ENCODE data around the gene TMUB2. TPM values are rescaled to one million over a fixed set of nuclear protein-coding genes. Genes with fewer than 3 reads are reported as not detected.
A peak's percentile ranks its signal among the peaks of the same experiment; 100 is the strongest.

The TMUB2 gene
- polyA plus RNA-seq, 1 donor from 2014 or later: 59.9 TPM

DNA sequence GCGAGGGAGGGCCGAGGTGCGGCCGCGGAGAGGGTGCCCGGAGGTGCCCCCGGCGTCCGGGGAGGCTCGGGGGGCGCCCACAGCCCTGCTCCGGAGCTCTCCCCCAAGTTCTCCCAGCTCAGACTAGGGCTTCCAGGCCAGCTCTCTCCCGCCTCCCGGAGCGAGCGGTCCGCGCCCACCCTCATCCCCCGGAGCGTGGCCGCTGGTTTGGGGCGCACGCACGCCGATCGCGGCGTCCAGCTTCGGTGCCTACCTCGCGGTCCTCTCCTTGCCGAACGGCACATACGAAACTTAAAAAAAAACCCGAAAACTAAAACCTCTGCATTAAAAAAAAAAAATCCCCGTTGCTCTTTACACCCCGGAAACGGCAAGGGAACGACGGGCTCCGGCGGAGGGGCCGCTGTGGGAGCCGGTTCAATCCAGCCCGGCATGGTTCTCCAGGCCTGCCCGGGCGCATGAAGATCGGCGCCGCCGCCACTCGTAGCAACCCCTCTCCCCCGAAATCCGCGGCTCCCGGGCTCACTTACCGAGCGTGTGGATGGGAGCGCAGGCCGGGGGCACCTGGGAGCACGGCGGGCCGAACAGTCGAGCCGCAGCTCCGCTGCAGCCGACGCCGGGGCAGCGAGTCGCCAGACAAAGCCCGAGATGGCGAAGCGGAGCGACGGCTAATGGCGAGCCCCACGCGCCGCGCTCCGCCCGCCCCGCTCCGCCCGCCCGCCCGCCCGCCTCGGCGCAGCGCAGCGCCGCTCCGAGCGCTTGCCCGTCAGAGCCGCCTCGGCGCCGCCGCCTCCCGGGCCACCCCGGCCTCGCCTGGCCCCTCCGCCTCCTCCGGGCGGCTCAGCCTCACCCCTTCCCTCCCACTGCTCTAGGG is 33.7 kb downstream of the TMUB2 start:
- Histone ChIP-seq H3K79me2 (replicated peaks; ENCODE audit: insufficient read depth, low read length) (peaks cover 29% of the 10 kb centered on the region), H2AFZ (ENCODE audit: low read depth, low read length) (no peak overlapping the region), H3K9me2 (ENCODE audit: insufficient read depth, low read length) (no peaks in the 10 kb centered on the region), H3K27me3 (ENCODE audit: insufficient read depth, low read depth, low read length) (no peaks in the 10 kb centered on the region), H3K9ac (ENCODE audit: low read length) (peak overlapping the region; percentile 99), H3K36me3 (ENCODE audit: insufficient read depth, low read length) (peaks cover 6% of the 10 kb centered on the region), H3F3A (ENCODE audit: insufficient read depth, low read length, poor library complexity, severe bottlenecking) (no peaks in the 10 kb centered on the region), H3K4me3 (ENCODE audit: low read length) (peak overlapping the region; percentile 97), H3K9me3 (ENCODE audit: low read length) (no peaks in the 10 kb centered on the region), H3K27ac (ENCODE audit: low read length) (peak overlapping the region; percentile 96), H3K4me2 (ENCODE audit: low read length) (no peak overlapping the region), H4K20me1 (ENCODE audit: insufficient read depth) (peaks cover 21% of the 10 kb centered on the region)
- TF ChIP-seq, protein P1, sequence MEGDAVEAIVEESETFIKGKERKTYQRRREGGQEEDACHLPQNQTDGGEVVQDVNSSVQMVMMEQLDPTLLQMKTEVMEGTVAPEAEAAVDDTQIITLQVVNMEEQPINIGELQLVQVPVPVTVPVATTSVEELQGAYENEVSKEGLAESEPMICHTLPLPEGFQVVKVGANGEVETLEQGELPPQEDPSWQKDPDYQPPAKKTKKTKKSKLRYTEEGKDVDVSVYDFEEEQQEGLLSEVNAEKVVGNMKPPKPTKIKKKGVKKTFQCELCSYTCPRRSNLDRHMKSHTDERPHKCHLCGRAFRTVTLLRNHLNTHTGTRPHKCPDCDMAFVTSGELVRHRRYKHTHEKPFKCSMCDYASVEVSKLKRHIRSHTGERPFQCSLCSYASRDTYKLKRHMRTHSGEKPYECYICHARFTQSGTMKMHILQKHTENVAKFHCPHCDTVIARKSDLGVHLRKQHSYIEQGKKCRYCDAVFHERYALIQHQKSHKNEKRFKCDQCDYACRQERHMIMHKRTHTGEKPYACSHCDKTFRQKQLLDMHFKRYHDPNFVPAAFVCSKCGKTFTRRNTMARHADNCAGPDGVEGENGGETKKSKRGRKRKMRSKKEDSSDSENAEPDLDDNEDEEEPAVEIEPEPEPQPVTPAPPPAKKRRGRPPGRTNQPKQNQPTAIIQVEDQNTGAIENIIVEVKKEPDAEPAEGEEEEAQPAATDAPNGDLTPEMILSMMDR (IDR thresholded peaks at IDR 0.05; ENCODE audit: poor library complexity, severe bottlenecking): no peak
- TF ChIP-seq POLR2AphosphoS5 (IDR thresholded peaks at IDR 0.05) (no peak), RAD21 (conservative IDR thresholded peaks at IDR 0.05) (no peak), SMC3 (conservative IDR thresholded peaks at IDR 0.05; ENCODE audit: poor library complexity) (no peak), TAF1 (IDR thresholded peaks at IDR 0.05; ENCODE audit: low read depth) (peak; percentile 71), MXI1 (conservative IDR thresholded peaks at IDR 0.05; ENCODE audit: poor library complexity, severe bottlenecking) (peak; percentile 27), EP300 (conservative IDR thresholded peaks at IDR 0.05; ENCODE audit: poor library complexity, severe bottlenecking) (no peak), EZH2 (IDR thresholded peaks at IDR 0.05; ENCODE audit: borderline replicate concordance, insufficient read depth, low read length, poor library complexity, severe bottlenecking) (no peak)
- TF ChIP-seq, protein P2, sequence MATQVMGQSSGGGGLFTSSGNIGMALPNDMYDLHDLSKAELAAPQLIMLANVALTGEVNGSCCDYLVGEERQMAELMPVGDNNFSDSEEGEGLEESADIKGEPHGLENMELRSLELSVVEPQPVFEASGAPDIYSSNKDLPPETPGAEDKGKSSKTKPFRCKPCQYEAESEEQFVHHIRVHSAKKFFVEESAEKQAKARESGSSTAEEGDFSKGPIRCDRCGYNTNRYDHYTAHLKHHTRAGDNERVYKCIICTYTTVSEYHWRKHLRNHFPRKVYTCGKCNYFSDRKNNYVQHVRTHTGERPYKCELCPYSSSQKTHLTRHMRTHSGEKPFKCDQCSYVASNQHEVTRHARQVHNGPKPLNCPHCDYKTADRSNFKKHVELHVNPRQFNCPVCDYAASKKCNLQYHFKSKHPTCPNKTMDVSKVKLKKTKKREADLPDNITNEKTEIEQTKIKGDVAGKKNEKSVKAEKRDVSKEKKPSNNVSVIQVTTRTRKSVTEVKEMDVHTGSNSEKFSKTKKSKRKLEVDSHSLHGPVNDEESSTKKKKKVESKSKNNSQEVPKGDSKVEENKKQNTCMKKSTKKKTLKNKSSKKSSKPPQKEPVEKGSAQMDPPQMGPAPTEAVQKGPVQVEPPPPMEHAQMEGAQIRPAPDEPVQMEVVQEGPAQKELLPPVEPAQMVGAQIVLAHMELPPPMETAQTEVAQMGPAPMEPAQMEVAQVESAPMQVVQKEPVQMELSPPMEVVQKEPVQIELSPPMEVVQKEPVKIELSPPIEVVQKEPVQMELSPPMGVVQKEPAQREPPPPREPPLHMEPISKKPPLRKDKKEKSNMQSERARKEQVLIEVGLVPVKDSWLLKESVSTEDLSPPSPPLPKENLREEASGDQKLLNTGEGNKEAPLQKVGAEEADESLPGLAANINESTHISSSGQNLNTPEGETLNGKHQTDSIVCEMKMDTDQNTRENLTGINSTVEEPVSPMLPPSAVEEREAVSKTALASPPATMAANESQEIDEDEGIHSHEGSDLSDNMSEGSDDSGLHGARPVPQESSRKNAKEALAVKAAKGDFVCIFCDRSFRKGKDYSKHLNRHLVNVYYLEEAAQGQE (IDR thresholded peaks at IDR 0.05; ENCODE audit: borderline replicate concordance): peak; percentile 52

DNA sequence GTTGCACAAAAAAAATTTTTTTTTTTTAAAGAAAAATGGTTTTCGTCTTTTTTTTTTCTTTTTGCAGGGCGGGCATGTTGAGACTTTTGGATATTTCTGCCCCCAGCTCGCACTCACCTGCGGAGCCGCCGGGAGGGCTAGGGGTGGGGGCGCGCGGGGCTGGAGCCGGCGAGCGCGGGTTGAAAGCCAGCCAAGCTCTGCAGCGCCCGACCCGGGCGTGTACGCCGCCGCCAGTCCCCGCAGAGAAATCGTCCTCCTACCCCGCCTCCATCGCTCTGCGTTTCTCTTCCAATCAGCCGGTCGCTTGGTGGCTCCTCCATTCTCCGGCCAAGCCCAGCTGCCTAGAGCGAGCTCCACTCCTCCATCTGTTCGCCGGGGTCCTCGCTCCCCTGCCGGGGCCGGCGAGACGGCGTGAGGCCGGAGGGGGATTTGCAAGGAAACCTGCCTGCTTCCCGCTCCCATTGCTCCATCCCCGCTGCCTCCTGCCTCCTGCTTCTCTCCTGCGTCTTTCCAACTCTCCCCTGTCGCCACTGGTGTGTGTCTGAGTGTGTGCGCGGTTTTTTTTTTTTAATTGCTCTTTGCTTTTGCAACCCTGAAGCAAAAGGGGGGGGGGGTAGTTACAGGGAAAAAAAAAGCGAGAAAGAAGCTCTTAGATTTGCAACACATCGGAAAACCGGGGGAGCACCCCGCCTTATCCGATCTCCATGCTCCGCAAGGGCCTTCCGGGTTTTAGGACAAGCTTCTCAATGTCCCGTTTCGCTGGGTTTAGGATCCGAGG is 34.5 kb downstream of the TMUB2 start:
- H4K20me1 ChIP-seq (ENCODE audit: insufficient read depth): peaks cover 21% of the 10 kb centered on the region
- H3K27me3 ChIP-seq (ENCODE audit: insufficient read depth, low read depth, low read length): no peaks in the 10 kb centered on the region
- no peaks in the 10 kb centered on the region for H3K9me3 ChIP-seq (ENCODE audit: low read length)
- H3K79me2 ChIP-seq (replicated peaks; ENCODE audit: insufficient read depth, low read length): peaks cover 24% of the 10 kb centered on the region
- no peaks in the 10 kb centered on the region for H3K36me3 ChIP-seq (ENCODE audit: insufficient read depth, low read length)
- peak overlapping the region; percentile 30 for H2AFZ ChIP-seq (ENCODE audit: low read depth, low read length)
- H3K4me2 ChIP-seq (ENCODE audit: low read length): peak overlapping the region; percentile 93
- no peaks in the 10 kb centered on the region for H3F3A ChIP-seq (ENCODE audit: insufficient read depth, low read length, poor library complexity, severe bottlenecking)
- no peaks in the 10 kb centered on the region for H3K9me2 ChIP-seq (ENCODE audit: insufficient read depth, low read length)
- TF ChIP-seq, protein P1 (IDR thresholded peaks at IDR 0.05; ENCODE audit: poor library complexity, severe bottlenecking): no peak
- peak; percentile 46 for TF ChIP-seq MXI1 (conservative IDR thresholded peaks at IDR 0.05; ENCODE audit: poor library complexity, severe bottlenecking)
- TF ChIP-seq EP300 (conservative IDR thresholded peaks at IDR 0.05; ENCODE audit: poor library complexity, severe bottlenecking): no peak
- TF ChIP-seq RAD21 (conservative IDR thresholded peaks at IDR 0.05): peak; percentile 30
- TF ChIP-seq, protein P2 (IDR thresholded peaks at IDR 0.05; ENCODE audit: borderline replicate concordance): peak; percentile 78
- TF ChIP-seq TAF1 (IDR thresholded peaks at IDR 0.05; ENCODE audit: low read depth): peak; percentile 58
- peak; percentile 68 for TF ChIP-seq POLR2AphosphoS5 (IDR thresholded peaks at IDR 0.05)
- peak overlapping the region; percentile 99 for H3K9ac ChIP-seq (ENCODE audit: low read length)
- H3K4me3 ChIP-seq (ENCODE audit: low read length): peak overlapping the region; percentile 97
- H3K27ac ChIP-seq (ENCODE audit: low read length): peak overlapping the region; percentile 96
